Stimulated activated CD8-positive, alpha-beta memory T cell treated with anti-CD3 and anti-CD28 coated beads, Interleukin-7, amount 100 ng/mL, for 24 hours (primary cell): ENCODE data around the gene PANX2.
"Not testable (repeated sequence)": the region's sequence is repeated elsewhere in the genome, so short reads cannot be mapped to it uniquely, and the experiment has no call there.

Source experiments
- DNase-seq: peaks from one replicate; pipeline ENCODE4 v3.0.0-alpha.2; 2020; ENCODE audit warnings: low read depth

The PANX2 gene

DNA sequence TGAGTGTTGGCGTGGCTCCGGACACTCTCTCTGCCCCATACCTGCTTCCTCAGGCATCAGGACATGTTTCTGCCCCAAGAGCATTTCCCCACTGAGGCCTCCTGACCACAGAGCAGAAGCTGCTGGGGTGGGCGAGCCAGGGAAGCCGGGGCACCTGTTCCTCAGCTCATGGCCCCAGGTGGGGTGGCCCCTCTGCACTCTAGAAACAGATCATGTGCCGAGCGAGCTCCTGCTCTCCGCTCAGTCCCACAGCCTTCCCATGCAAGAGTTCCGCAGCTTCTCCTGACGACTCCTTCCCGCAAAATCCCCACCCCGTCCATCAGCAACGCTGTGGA lies 22.4 kb upstream of the PANX2 start:
- DNase-seq: no peak

- DNase-seq: peak; percentile 26
Observed at GRCh38 chr22:50148991-50149721, 21.4 kb upstream of the PANX2 start.

- DNase-seq: no peak
Observed at GRCh38 chr22:50150161-50151129, 20.1 kb upstream of the PANX2 start.

GRCh38 chr22:50151571-50152537 lies 18.7 kb upstream of the PANX2 start:
- DNase-seq: no peak

- no peak for DNase-seq
Observed at GRCh38 chr22:50153056-50153755, 17.3 kb upstream of the PANX2 start.

GRCh38 chr22:50153756-50154140 lies 16.8 kb upstream of the PANX2 start:
- DNase-seq: no peak

DNA sequence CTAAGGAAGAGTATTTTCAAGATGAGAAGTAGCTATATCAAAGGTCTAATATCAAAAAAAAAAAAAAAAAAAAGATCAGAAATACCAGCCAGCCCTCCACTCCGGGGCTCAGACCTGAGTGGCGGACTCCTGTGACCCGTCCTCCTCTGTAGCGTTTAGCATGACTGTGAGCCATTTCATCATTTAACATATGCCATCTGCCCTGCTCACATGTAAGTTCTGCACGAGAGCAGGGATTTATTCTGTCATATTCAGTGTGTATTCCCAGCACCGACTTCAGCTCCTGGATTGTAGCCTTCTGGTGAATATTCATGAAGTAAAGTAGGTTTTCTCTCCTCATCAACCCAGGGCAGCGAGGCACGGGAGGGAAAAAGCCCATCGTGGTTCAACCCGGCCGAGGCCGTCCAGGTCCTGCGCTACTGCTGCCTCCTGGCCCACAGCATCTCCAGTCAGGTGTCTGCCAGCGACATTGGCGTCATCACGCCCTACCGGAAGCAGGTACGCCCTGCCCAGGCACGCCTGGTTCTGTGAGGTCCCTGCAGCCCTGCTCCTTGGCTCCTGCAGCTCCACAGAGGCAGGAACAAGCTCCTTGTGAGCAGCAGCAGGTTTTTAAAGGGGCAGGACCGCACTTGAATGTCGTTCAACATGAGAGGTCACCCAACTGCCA lies 12.7 kb upstream of the PANX2 start:
- DNase-seq: no peak

DNA sequence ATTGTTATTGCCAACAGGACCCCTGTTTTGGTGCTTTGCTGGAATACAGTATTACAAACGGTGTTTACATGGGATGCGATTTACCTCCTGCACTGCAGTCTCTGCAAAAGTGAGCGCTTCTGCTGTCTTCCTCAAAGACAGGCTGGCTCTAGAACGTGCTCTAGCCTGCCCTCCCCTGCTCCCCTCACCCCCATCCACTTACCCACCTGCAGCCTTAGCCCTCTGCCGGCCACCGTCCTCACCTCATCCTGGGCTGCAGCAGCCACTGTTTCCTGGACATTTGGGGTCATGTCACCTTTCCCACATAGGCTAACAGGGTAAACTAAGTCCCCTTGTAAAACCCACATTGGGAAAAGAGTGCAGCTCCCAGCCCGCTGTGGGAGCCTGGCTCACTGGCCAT lies 9.6 kb upstream of the PANX2 start:
- no peak for DNase-seq

- no peak for DNase-seq
Observed at GRCh38 chr22:50161508-50162390, 8.8 kb upstream of the PANX2 start.

DNA sequence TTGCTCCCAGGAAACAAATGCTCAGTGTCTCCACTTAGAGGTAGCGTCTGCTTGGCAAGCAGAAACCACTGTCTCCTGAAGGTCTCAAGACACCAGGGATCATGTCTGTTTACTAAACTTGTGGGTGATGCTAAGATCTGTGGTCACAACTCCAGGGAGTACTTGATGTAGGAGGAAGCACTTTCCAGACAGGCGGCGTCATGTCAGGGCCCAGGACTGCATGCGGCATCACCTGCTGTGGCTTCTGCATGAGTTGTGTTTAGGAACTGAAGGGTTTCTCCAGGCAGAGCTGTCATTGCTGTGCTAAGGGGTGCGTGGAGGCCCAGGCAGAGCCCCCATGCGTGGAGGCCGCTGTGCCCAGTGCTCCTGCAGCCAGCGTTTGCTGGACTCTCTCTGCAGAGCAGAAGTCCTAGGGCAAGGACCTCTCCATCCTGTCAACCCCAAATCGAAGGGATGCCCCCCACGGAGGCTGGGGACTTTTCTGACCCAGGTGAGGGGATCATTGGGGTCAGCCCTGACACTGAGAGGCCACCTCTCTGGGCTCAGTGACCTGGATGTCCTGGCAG lies 8.1 kb upstream of the PANX2 start:
- DNase-seq: no peak

GRCh38 chr22:50165436-50166123 lies 5.0 kb upstream of the PANX2 start:
- no peak for DNase-seq

DNA sequence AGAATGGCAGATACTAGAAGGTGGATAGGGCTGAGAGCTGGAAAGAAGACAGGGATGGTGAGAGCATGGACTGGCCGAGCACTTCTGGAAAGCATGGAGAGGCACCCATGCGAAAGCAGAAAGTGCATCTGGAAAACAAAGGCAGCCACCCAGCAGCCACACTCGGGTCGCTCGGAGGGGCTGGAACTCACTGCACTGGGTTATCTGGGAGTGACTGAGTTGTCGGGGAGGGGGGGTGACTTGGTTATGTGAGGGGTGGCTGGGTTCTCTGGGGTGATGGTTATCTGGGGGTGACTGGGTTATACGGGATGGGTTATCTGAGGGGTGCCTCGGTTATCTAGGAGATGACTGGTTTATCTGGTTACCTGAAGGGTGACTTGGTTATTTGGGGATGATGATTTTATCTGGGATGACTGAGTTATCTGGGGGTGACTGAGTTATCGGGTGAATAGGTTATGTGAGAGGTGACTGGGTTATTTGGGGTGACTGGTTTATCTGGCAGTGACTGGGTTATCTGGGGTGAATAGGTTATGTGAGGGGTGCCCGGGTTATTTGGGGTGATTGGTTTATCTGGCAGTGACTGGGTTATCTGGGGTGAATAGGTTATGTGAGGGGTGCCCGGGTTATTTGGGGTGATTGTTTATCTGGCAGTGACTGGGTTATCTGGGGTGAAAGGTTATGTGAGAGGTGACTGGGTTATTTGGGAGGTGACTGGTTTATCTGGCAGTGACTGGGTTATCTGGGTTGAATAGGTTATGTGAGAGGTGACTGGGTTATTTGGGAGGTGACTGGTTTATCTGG lies 2.6 kb upstream of the PANX2 start:
- DNase-seq: no peak

- DNase-seq: not testable (repeated sequence)
Observed at GRCh38 chr22:50168490-50169180, 1.9 kb upstream of the PANX2 start.

- no peak for DNase-seq
Observed at GRCh38 chr22:50169181-50169759, 1.3 kb upstream of the PANX2 start.

DNA sequence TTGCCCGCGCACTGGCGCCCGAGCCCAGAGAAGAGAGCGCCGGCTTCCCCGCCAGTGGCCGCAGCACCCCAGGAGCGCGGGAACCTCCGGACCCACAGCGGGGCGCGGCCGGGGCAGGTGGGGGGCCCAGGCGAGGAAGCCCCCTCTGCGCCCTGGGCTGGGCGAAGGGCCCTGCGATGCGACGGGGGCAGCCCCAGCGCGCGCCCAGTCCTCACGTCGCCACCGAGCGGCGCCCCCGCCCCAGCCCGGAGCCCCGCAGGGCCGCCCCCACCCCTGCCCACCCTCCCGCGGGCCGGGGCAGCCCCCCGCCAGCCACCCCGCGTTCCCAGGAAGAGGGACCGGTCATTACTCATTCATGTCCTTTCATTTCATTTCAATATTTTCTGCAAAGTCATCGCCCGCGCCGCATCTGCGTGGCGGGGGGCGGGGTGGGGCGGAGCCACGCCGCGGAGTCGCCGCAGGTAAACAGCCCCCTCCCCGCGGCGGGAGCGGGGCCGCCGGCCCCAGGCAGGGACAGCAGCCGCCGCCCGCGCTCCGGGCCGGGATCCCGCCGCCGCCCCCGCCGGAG lies 673 bp upstream of the PANX2 start:
- DNase-seq: no peak

- no peak for DNase-seq
Observed at GRCh38 chr22:50171319-50171964, 911 bp downstream of the PANX2 start.
